ENCODE results near the gene MFAP5.
"Not testable (repeated sequence)": the region's sequence is repeated elsewhere in the genome, so short reads cannot be mapped to it uniquely, and the experiment has no call there.

DNA sequence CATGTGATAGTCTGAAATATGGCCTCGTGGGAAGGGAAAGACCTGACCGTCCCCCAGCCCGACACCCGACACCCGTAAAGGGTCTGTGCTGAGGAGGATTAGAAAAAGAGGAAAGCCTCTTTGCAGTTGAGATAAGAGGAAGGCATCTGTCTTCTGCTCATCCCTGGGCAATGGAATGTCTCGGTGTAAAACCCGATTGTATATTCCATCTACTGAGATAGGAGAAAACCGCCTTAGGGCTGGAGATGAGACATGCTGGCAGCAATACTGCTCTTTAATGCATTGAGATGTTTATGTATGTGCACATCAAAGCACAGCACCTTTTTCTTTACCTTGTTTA is 26.6 kb downstream of the MFAP5 start:
- not testable (repeated sequence) for TF ChIP-seq POLR2A (IDR thresholded peaks at IDR 0.05; ENCODE audit: borderline replicate concordance, extremely low read depth, insufficient read depth, insufficient read length); CTCF (IDR thresholded peaks at IDR 0.05 in 2 of 3, conservative IDR thresholded peaks at IDR 0.05 in 1 of 3; ENCODE audit: borderline replicate concordance in 1 of 3, insufficient read depth in 1 of 3, low read depth in 2 of 3, low read length in 2 of 3)
